Measurements from ENCODE around the gene WRAP73.

WRAP73 gene

DNA sequence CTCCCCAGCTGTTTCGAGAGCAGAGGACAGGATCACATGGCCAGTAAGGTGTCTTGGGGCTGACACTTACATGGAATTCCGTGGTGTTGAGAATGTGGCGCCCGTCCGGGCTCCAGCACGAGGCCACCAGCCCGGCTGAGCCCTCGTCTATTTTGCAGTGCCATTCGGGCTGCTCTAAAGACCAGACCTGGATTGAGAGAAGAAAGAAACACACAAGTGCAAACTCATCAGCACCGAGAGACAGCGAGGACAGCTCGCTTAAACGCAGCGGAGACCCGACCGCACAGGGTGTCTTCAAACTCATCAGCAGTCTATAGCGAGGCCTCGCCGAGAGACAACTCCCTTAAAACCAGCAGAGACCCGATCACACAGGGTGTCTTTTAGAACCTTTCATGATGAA is 3.3 kb downstream of the WRAP73 start:
- DNase-seq (ENCODE audit: low read depth): no peak

- no peak for DNase-seq (ENCODE audit: low read depth)
These were observed 4.1 kb downstream of the WRAP73 start for GRCh38 chr1:3645666-3646355.

DNA sequence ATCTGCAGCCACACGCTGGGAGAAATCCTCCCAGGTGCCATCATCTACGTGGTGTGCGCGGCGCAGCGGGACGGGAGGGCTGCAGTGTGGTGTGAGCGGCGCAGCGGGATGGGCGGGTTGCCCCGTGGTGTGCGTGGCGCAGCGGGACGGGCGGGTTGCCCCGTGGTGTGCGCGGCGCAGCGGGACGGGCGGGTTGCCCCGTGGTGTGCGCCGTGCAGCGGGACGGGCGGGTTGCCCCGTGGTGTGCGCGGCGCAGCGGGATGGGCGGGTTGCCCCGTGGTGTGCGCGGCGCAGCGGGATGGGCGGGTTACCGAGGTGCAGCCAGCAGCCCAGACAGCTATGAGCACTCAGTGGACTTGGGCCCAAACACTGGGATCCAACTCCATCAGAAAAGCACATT is 4.7 kb downstream of the WRAP73 start:
- DNase-seq (ENCODE audit: low read depth): no peak

DNA sequence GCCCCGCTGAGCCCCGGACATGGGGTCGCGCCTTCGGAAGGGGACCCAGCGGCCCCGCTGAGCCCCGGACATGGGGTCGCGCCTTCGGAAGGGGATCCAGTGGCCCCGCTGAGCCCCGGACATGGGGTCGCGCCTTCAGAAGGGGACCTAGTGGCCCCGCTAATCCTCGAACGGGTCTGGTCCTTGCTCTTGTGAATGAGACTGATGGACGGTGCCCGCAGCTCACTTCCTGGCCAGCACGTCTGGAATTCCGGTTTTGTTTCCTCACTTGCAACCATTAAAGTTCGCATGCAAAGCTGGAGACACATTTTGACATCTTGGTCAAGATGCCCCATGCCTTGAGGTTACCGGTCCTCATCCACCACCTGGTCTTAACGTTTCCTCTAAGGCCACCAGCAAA is 5.6 kb downstream of the WRAP73 start:
- no peak for DNase-seq (ENCODE audit: low read depth)

DNA sequence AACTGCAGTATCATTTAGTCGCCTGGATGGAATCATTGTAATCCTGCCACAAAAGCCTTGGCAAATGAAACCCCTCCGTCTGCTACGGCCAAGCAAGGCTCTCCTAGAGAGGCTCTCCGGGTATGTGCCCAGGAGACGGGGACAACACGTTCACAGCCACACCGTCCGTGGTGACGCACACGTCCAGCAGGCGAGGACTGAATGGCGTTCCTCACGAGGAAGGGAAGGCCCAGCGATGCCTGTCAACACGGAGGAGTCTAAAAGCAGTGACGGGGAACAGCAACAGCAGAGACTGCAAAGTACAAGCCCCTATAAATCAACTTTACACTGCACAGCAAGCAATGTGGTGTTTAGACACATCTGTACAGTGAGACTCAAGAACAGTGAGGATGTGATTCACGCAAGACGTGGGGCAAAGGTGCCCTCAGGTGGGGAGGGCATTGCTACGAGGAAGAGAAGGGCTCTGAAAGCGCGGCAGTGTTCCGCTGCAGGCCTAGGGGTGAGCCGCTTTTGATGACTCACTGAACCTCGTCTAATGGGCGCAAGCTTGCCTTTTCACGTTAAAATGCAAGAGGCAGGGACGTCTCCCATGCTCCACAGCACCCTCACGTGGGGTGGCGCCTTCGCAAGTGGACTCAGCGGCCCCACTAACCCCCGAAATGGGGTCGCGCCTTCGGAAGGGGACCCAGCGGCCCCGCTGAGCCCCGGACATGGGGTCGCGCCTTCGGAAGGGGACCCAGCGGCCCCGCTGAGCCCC is 6.8 kb downstream of the WRAP73 start:
- DNase-seq (ENCODE audit: low read depth): no peak

GRCh38 chr1:3641816-3642215 is 8.1 kb downstream of the WRAP73 start:
- no peak for DNase-seq (ENCODE audit: low read depth)

DNA sequence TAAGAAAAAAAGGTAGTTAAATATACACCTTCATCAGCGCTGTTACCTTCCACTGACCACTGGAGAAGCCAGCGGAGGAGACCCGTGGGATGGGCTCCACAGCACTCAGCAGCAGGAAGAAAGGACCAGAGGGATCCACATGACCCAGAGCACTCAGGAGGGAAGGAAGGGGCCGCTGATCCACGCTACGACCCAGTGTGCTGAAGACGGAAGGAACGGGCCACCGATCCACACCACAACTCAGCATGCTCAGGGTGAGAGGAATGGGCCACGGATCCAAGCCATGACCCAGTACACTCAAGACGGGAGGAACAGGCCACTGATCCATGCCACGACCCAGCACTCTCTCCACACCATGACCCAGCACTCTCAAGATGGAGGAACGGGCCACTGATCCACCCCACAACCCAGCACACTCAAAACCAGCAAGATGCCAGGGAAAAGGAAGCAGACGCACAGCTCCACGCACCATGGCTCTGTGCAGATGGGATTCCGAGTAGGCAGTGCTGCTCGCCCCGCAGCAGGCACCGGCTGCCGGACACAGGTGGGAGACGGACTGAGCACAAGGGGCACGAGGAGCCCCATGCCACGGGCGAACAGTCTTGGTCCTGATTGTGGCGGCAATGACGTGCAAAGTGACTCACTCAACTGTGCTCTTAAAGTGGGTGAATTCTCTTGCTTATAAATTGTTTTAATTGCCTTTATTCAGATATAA is 8.7 kb downstream of the WRAP73 start:
- DNase-seq (ENCODE audit: low read depth): no peak

DNA sequence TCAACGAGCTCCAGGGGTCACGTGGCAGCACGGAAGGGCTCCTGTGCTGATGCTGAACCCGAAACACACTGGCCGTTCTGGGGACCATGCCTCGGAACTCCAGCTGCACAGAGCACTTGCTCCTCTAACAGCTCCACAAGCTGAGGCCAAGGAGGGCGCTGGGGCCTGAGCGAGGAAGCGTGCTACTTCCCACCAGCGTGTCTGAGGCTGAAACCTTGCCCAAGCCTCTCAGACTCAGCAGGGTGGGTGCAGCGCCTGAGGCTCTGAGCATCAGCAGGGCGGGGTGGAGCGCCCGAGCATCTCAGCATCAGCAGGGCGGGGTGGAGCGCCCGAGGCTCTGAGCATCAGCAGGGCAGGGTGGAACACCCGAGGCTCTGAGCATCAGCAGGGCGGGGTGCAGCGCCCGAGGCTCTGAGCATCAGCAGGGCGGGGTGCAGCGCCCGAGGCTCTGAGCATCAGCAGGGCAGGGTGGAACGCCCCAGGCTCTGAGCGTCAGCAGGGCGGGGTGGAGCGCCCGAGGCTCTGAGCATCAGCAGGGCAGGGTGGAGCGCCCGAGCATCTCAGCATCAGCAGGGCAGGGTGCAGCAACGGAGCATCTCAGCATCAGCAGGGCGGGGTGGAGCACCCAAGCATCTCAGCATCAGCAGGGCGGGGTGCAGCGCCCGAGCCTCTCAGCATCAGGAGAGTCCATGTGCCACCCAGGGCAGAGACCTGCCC is 9.6 kb downstream of the WRAP73 start:
- DNase-seq (ENCODE audit: low read depth): no peak

GRCh38 chr1:3639397-3639911 is 10.4 kb downstream of the WRAP73 start:
- DNase-seq (ENCODE audit: low read depth): no peak

DNA sequence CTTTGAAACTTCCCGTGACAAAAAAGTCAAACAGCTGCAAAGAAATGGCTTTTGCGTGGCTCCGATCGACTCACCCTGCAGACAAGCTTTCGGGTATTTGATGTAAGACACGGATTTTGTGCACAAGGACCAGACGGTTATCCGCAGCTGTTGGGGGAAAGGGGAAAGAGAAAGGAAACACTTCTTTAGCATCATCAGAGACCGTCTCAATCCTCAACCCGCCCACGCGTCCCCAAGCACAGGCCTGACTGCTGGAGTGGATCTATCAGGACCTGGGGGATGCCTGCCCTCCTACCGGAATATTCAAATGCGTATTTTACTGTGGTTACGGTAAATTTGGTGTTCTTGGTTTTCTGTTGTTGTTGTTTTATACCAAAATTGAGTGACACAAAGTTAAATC is 11.2 kb downstream of the WRAP73 start:
- no peak for DNase-seq (ENCODE audit: low read depth)

- DNase-seq (ENCODE audit: low read depth): no peak
These were observed 11.9 kb downstream of the WRAP73 start for GRCh38 chr1:3638027-3638426.

DNA sequence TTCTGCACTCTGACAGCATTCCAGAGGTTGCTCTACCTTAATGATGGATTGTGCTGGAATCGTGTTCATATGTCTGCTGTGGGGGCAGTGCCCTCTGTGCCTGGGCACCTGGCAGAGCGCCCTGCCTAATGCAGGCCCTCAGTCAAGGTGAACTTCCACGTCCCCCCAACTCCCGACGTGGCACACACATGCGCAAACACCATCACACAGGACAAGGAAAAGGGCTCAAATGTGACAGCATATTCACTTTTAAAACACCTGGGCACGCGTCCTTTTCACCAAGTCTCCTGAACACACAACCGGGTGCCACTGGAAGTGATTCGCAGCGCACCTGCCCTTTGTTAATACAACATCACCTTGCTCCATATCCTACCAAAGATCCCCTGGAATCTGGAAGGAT is 13.4 kb downstream of the WRAP73 start:
- DNase-seq (ENCODE audit: low read depth): no peak

DNA sequence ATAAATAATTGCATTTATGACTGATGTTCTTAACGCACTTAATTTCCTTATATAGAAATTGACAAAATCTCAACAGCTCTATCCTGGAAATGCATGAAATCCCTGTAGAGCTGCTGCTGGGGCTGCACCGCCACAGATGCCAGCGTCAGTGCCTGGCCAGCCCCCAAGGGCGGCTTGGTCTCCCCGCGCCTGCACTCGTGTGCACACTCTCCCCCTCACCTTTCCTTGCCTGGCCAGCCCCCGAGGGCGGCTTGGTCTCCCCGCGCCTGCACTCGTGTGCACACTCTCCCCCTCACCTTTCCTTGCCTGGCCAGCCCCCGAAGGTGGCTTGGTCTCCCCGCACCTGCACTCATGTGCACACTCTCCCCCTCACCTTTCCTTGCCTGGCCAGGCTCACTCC is 13.8 kb downstream of the WRAP73 start:
- no peak for DNase-seq (ENCODE audit: low read depth)

GRCh38 chr1:3634059-3634800 is 15.7 kb downstream of the WRAP73 start:
- no peak for DNase-seq (ENCODE audit: low read depth)

DNA sequence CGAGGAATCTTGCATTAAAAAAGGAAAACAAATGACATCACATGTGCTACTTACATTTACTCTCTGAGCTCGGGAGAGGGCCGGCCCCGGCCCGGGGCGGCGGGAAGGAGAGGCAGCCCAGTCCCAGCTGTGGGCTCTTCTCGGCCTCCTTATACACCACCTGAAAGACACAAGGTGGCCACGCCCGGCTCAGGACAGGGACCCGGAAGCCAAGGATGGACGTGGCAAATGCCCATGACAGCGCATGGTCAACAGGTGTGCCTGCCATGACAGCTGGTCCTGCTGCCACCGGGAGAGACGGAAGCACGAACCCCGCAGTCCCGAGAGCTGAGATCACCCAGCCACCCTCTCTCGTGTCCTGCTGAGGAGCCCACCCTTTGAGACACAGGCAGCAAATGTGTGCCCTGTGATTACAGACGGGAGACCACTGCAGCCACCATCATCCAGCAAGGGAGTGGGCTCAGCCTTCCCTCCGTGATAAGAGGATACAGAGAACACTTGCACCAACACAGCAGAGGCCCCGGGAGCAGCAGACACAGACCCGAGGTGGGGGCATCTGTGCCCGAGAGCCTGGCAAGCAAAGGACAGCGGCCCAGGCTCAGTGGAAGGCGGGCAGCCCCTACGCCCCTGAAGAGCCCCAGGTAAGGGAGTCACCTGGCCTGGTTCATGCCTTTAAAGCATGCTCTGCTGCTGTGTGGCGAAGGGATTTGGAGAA is 16.4 kb downstream of the WRAP73 start:
- no peak for DNase-seq (ENCODE audit: low read depth)

- no peak for DNase-seq (ENCODE audit: low read depth)
These were observed 17.1 kb downstream of the WRAP73 start for GRCh38 chr1:3632716-3633343.

GRCh38 chr1:3632298-3632697 is 17.6 kb downstream of the WRAP73 start:
- no peak for DNase-seq (ENCODE audit: low read depth)

- DNase-seq (ENCODE audit: low read depth): no peak
These were observed 18.3 kb downstream of the WRAP73 start for GRCh38 chr1:3631320-3632260.

GRCh38 chr1:3630914-3631313 is 19.0 kb downstream of the WRAP73 start:
- no peak for DNase-seq (ENCODE audit: low read depth)
